Pancreas (tissue), 10 donors: ENCODE measurements around the gene PDS5B. TPM values are rescaled to one million over a fixed set of nuclear protein-coding genes. Genes with fewer than 3 reads are reported as not detected.

ENCODE experiments used
- ATAC-seq, 4 donors: fragments of 200-7000 bp; cut with Tn5 transposase; one replicate each; pipeline versions ENCODE4 v1.8.0 to v1.9.1; 2020; ENCODE audit warnings: mild to moderate bottlenecking in 4 of 4, moderate library complexity in 4 of 4
- DNase-seq, 6 donors: peaks; one replicate each; pipeline ENCODE4 v3.0.0-alpha.2; 2020
- FAIRE-seq: peaks from 2 replicates; lab custom pipeline; 2012; peaks lifted over from hg19 to GRCh38; lab: Jason Lieb, UNC
- H3K27ac ChIP-seq, 4 donors: fragments of 200-600 bp; sonication (generic); 1 replicate in 3 of 4; 2 replicates in 1 of 4; pipeline versions ENCODE4 v1.5.0 to v1.8.0; 2020
- H3K27me3 ChIP-seq, 4 donors: fragments of 200-600 bp; one replicate each; pipeline ENCODE4 v1.8.0; 2021
- H3K36me3 ChIP-seq, 3 donors: fragments of 200-600 bp; sonication (generic) in 1 of 3; one replicate each; pipeline versions ENCODE4 v1.5.0 to v1.8.0; 2020 to 2021
- H3K4me1 ChIP-seq, 3 donors: fragments of 200-600 bp; one replicate each; pipeline ENCODE4 v1.8.0; 2021
- H3K4me3 ChIP-seq, 4 donors: fragments of 200-600 bp; sonication (generic) in 2 of 4; one replicate each; pipeline versions ENCODE4 v1.5.0 to v1.8.0; 2020 to 2021
- H3K9me3 ChIP-seq, 4 donors: fragments of 200-600 bp; one replicate each; pipeline ENCODE4 v1.8.0; 2021
- WGBS, 2 donors: extraction: QIAGEN DNeasy Blood & Tissue Kit; methylation state at CpG; one replicate each; pipeline ENCODE4 v1.1.7; 2013; 5-methylcytosine and 5-hydroxymethylcytosine counted together
- intact Hi-C, 3 donors: fragments of 100-400 bp; cut with DNase I; formaldehyde crosslinking; loops; one replicate each; pipeline versions ENCODE4 v1.11.1 to v1.14.2; 2022
- polyA plus RNA-seq, 2 donors: library from polyadenylated mRNA; stranded (reverse); fragments of 200-250 nt; gene quantifications; one replicate each; pipeline ENCODE4 v1.2.3, GENCODE V29; 2013
- total RNA-seq, 6 donors: library from RNA; stranded (reverse); fragmentation: NEBNext Ultra II Directional in 4 of 6; extraction: Animal tissue kit (Norgen Biotek cat#: 25700) in 4 of 6; gene quantifications; one replicate each; pipeline versions ENCODE4 v1.2.1 to v1.2.4, GENCODE V29; 2021 to 2023
- TF ChIP-seq, protein P1 (sequence below), 4 donors: fragments of 200-600 bp; sonication (generic) in 3 of 4; IDR thresholded peaks; one replicate each; pipeline versions ENCODE4 v1.5.0 to v1.8.0; 2021; ENCODE audit warnings: antibody characterized with exemption in 4 of 4
- donor health status: healthy with polysubstance abuse.
- donor health status: DM: no; HTN: no; CAD: no; lungs with moderate emphysema.
- donor health status: DM: no; HTN: no; CAD: no.
- donor health status: control.
- donor health status: control.
- donor health status: Bipolar disorder and iron deficiency.
- donor health status: DM: yes; HTN: yes; CAD: no.
- donor health status: DM: no; HTN: no; CAD: no.
- donor health status: DM: no; HTN: no; CAD: no.
- donor health status: DM: yes; HTN: yes; CAD: no.

Gene PDS5B
- total and polyA plus RNA-seq, 8 donors: 2.9 to 19.9 (median 11.0) TPM

GRCh38 chr13:32737679-32738078 lies 151.4 kb downstream of the PDS5B start:
- no peak for DNase-seq
- no peaks in the 10 kb centered on the region for H3K27me3 ChIP-seq
- ATAC-seq: peak in 3 of 4 donors; percentile 45 to 60 (median 51)
- H3K4me3 ChIP-seq: peak overlapping the region in 2 of 4 donors; percentile 6 to 24
- peaks cover 0 to 30% (median 15%) of the 10 kb centered on the region in 3 donors for H3K4me1 ChIP-seq
- 59 to 90% methylated on average over 1 of the region's 1 CpG for WGBS, 2 donors
- FAIRE-seq: peak; percentile 86
- no peaks in the 10 kb centered on the region for H3K9me3 ChIP-seq
- intact Hi-C loops: no loop called here
- TF ChIP-seq, protein P1, sequence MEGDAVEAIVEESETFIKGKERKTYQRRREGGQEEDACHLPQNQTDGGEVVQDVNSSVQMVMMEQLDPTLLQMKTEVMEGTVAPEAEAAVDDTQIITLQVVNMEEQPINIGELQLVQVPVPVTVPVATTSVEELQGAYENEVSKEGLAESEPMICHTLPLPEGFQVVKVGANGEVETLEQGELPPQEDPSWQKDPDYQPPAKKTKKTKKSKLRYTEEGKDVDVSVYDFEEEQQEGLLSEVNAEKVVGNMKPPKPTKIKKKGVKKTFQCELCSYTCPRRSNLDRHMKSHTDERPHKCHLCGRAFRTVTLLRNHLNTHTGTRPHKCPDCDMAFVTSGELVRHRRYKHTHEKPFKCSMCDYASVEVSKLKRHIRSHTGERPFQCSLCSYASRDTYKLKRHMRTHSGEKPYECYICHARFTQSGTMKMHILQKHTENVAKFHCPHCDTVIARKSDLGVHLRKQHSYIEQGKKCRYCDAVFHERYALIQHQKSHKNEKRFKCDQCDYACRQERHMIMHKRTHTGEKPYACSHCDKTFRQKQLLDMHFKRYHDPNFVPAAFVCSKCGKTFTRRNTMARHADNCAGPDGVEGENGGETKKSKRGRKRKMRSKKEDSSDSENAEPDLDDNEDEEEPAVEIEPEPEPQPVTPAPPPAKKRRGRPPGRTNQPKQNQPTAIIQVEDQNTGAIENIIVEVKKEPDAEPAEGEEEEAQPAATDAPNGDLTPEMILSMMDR (IDR thresholded peaks at IDR 0.05): no peak
- H3K36me3 ChIP-seq: no peaks in the 10 kb centered on the region
- peak overlapping the region in 3 of 4 donors; percentile 2 to 71 (median 64) for H3K27ac ChIP-seq

DNA sequence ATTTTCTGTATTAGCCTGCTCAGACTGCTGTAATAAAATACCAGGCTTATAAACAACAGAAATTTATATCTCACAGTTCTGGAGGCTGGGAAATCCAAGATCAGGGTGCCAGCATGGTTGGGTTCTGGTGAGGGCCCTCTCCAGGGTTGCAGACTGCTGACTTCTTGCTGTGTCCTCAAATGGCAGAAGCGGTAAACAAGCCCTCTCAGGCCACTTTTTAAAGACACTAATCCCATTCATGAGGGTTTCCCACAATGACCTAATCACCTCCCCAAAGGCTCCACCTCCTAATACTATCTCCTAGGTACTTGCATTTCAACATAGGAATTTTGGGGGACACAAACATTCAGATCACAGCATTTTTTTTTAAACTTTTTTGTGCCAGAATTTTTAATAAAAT lies 159.3 kb downstream of the PDS5B start:
- Histone ChIP-seq H3K27ac (no peak overlapping the region), H3K9me3 (no peaks in the 10 kb centered on the region), H3K4me3 (no peak overlapping the region), H3K27me3 (no peaks in the 10 kb centered on the region), H3K4me1 (no peaks in the 10 kb centered on the region), H3K36me3 (peaks cover 0 to 4% (median 0%) of the 10 kb centered on the region in 3 donors)
- 100% methylated on average over 1 of the region's 1 CpG for WGBS, 2 donors
- TF ChIP-seq, protein P1 (IDR thresholded peaks at IDR 0.05): no peak
- ATAC-seq (no peak), FAIRE-seq (no peak), DNase-seq (no peak)
- intact Hi-C loops: no loop called here

- DNase-seq (no peak), ATAC-seq (peak in 3 of 4 donors; percentile 41 to 64 (median 50)), FAIRE-seq (no peak)
- peaks cover 0 to 4% (median 0%) of the 10 kb centered on the region in 3 donors for H3K36me3 ChIP-seq
- WGBS, 2 donors: 44 to 47% methylated on average over 3 of the region's 3 CpGs
- no peak overlapping the region for H3K4me3 ChIP-seq
- H3K9me3 ChIP-seq: no peaks in the 10 kb centered on the region
- no peaks in the 10 kb centered on the region for H3K27me3 ChIP-seq
- intact Hi-C loops: no loop called here
- TF ChIP-seq, protein P1 (IDR thresholded peaks at IDR 0.05): no peak
- H3K4me1 ChIP-seq: no peaks in the 10 kb centered on the region
- no peak overlapping the region for H3K27ac ChIP-seq
These were observed 160.2 kb downstream of the PDS5B start for GRCh38 chr13:32746474-32746873.

- TF ChIP-seq, protein P1 (IDR thresholded peaks at IDR 0.05): no peak
- ATAC-seq (no peak), DNase-seq (no peak), FAIRE-seq (no peak)
- WGBS, 2 donors: 90 to 95% methylated on average over 2 of the region's 2 CpGs
- no peak overlapping the region for H3K27ac ChIP-seq
- no peaks in the 10 kb centered on the region for H3K9me3 ChIP-seq
- H3K36me3 ChIP-seq: peaks cover 0 to 4% (median 0%) of the 10 kb centered on the region in 3 donors
- H3K4me1 ChIP-seq: peaks cover under 1 to 6% (median 5%) of the 10 kb centered on the region in 3 donors
- H3K27me3 ChIP-seq: no peaks in the 10 kb centered on the region
- H3K4me3 ChIP-seq: no peak overlapping the region
- intact Hi-C loops: no loop called here
These were observed 162.1 kb downstream of the PDS5B start for GRCh38 chr13:32748305-32748704.

DNA sequence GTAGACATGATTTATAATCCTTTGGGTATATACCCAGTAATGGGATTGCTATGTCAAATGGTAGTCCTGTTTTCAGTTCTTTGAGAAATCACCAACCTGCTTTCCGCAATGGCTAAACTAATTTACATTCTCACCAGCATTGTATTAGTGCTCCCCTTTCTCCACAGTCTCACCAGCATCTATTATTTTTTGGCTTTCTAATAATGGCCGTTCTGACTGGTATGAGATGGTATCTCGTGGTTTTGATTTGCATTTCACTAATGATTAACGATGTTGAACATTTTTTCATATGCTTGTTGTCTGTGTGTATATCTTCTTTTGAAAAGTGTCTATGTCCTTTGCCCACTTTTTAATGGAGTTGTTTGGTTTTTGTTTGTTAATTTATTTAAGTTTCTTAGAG lies 165.1 kb downstream of the PDS5B start:
- Histone ChIP-seq H3K27ac (no peak overlapping the region), H3K4me1 (peaks cover 3 to 8% (median 8%) of the 10 kb centered on the region in 3 donors), H3K27me3 (no peaks in the 10 kb centered on the region), H3K9me3 (no peaks in the 10 kb centered on the region), H3K36me3 (peaks cover 0 to under 1% (median 0%) of the 10 kb centered on the region in 3 donors), H3K4me3 (no peak overlapping the region)
- ATAC-seq (no peak), FAIRE-seq (no peak), DNase-seq (no peak)
- WGBS, 2 donors: 89 to 95% methylated on average over 4 of the region's 4 CpGs
- TF ChIP-seq, protein P1 (IDR thresholded peaks at IDR 0.05): no peak
- intact Hi-C loops: no loop called here
